Loucy (cell line): Measurements from ENCODE around the gene LAMB3.

Experiments
- CTCF ChIP-seq: fragments of 200-600 bp; sonication (generic); conservative IDR thresholded peaks from 2 replicates; pipeline ENCODE4 v1.5.1; 2014; ENCODE audit warnings: mild to moderate bottlenecking, antibody characterized with exemption, low read length
- EZH2phosphoT487 ChIP-seq: fragments of 200-600 bp; IDR thresholded peaks from 2 replicates; pipeline ENCODE4 v1.6.1; 2018; ENCODE audit warnings: antibody characterized with exemption, mild to moderate bottlenecking, moderate library complexity, borderline replicate concordance

- TF ChIP-seq CTCF (no peak), EZH2phosphoT487 (no peak)
These were observed 65.9 kb downstream of the LAMB3 start for GRCh38 chr1:209586221-209586740.
